ENCODE results near the gene CYP4Z1. TPM values are rescaled to one million over a fixed set of nuclear protein-coding genes. Genes with fewer than 3 reads are reported as not detected.

The CYP4Z1 gene
- total RNA-seq, 1 donor from 2014 or later = 0.20 TPM

Other genes starting within 250 kb of the CYP4Z1 start
- not detected in 2 replicates for gene CYP4A11, start 125.8 kb upstream of the CYP4Z1 start, total RNA-seq
- gene CYP4X1, start 43.6 kb upstream of the CYP4Z1 start, total RNA-seq = 0.87 and 5.0 TPM in 2 replicates
- not detected in 2 replicates for gene CYP4A22, start 70.2 kb downstream of the CYP4Z1 start, total RNA-seq
- gene PDZK1IP1, start 122.8 kb downstream of the CYP4Z1 start, total RNA-seq = not detected in 2 replicates
- 51.0 and 58.1 TPM in 2 replicates for gene TAL1, start 165.0 kb downstream of the CYP4Z1 start, total RNA-seq
- 2.6 and 5.2 TPM in 2 replicates for gene STIL, start 246.9 kb downstream of the CYP4Z1 start, total RNA-seq